ENCODE results near the gene TDP2. TPM values are rescaled to one million over a fixed set of nuclear protein-coding genes. Genes with fewer than 3 reads are reported as not detected.
"Not testable (repeated sequence)": the region's sequence is repeated elsewhere in the genome, so short reads cannot be mapped to it uniquely, and the experiment has no call there.

Gene TDP2
- total and polyA plus RNA-seq, 8 donors: 14.7 to 41.9 (median 18.8) TPM

DNA sequence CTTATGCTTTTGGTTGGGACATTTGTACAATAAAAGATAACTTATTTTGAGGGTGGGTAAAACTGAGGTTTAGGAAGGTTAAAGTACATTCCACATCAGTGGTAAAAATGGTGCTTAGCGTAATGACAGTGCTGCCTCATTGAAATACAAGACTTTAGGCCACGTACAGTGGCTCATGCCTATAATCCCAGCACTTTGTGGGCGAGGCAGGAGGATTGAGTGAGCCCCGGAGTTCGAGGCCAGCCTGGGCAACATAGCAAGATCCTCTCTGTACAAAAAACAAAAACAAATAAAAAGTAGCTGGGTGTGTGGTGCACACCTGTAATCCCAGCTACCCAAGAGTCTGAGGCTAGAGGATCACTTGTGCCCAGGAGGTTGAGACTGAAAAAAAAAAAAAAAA, 18.4 kb downstream of the TDP2 start:
- H3K36me3 ChIP-seq: peaks cover 0 to 5% (median 2%) of the 10 kb centered on the region in 3 donors
- DNase-seq (no peak), FAIRE-seq (no peak), ATAC-seq (no peak)
- no peaks in the 10 kb centered on the region for H3K27me3 ChIP-seq
- H3K9me3 ChIP-seq: no peaks in the 10 kb centered on the region
- H3K4me1 ChIP-seq: no peaks in the 10 kb centered on the region
- H3K27ac ChIP-seq: no peak overlapping the region
- WGBS, 2 donors: 86 to 94% methylated on average over 5 of the region's 5 CpGs
- H3K4me3 ChIP-seq: no peak overlapping the region
- TF ChIP-seq, protein P1, sequence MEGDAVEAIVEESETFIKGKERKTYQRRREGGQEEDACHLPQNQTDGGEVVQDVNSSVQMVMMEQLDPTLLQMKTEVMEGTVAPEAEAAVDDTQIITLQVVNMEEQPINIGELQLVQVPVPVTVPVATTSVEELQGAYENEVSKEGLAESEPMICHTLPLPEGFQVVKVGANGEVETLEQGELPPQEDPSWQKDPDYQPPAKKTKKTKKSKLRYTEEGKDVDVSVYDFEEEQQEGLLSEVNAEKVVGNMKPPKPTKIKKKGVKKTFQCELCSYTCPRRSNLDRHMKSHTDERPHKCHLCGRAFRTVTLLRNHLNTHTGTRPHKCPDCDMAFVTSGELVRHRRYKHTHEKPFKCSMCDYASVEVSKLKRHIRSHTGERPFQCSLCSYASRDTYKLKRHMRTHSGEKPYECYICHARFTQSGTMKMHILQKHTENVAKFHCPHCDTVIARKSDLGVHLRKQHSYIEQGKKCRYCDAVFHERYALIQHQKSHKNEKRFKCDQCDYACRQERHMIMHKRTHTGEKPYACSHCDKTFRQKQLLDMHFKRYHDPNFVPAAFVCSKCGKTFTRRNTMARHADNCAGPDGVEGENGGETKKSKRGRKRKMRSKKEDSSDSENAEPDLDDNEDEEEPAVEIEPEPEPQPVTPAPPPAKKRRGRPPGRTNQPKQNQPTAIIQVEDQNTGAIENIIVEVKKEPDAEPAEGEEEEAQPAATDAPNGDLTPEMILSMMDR (IDR thresholded peaks at IDR 0.05): no peak
- intact Hi-C loops (cut with DNase I): no loop called here

DNA sequence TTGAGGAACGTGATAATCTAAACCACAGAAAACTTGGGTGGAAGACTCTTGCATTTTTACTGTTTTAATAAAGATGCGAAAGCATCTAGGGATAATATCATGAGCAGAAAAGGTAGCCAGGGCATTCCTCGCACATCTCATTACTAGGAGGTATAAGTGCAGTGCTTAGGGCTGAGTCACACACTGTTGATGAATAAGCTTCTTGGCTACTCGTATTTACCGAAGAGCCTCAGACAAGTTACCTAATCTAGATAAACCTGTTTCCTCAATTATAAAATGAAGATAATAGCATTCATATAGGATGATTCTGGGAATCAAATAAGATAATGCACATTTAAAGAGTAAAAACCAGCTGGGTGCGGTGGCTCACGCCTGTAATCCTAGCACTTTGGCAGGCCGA, 19.9 kb downstream of the TDP2 start:
- no peak for DNase-seq
- H3K4me1 ChIP-seq: no peaks in the 10 kb centered on the region
- TF ChIP-seq, protein P1 (IDR thresholded peaks at IDR 0.05): no peak
- no peaks in the 10 kb centered on the region for H3K9me3 ChIP-seq
- no peak for ATAC-seq
- 77 to 84% methylated on average over 8 of the region's 8 CpGs for WGBS, 2 donors
- H3K27ac ChIP-seq: no peak overlapping the region
- H3K27me3 ChIP-seq: no peaks in the 10 kb centered on the region
- intact Hi-C loops (cut with DNase I): no loop called here
- FAIRE-seq: no peak
- peaks cover 0 to 1% (median 0%) of the 10 kb centered on the region in 3 donors for H3K36me3 ChIP-seq
- no peak overlapping the region for H3K4me3 ChIP-seq

GRCh38 chr6:24644377-24644776, 22.3 kb downstream of the TDP2 start:
- no peaks in the 10 kb centered on the region for H3K36me3 ChIP-seq
- TF ChIP-seq, protein P1 (IDR thresholded peaks at IDR 0.05): no peak
- H3K27me3 ChIP-seq: no peaks in the 10 kb centered on the region
- DNase-seq: no peak
- WGBS, 2 donors: 56 to 69% methylated on average over 4 of the region's 4 CpGs
- H3K27ac ChIP-seq: no peak overlapping the region
- H3K9me3 ChIP-seq: no peaks in the 10 kb centered on the region
- no peak for ATAC-seq
- H3K4me1 ChIP-seq: no peaks in the 10 kb centered on the region
- H3K4me3 ChIP-seq: no peak overlapping the region
- FAIRE-seq: no peak
- intact Hi-C loops (cut with DNase I): no loop called here

- Histone ChIP-seq H3K36me3 (no peaks in the 10 kb centered on the region), H3K4me1 (no peaks in the 10 kb centered on the region), H3K27ac (no peak overlapping the region), H3K27me3 (no peaks in the 10 kb centered on the region), H3K9me3 (no peaks in the 10 kb centered on the region), H3K4me3 (no peak overlapping the region)
- TF ChIP-seq, protein P1 (IDR thresholded peaks at IDR 0.05): no peak
- FAIRE-seq (no peak), DNase-seq (no peak), ATAC-seq (no peak)
- WGBS, 2 donors: 50 to 69% methylated on average over 7 of the region's 7 CpGs
- intact Hi-C loops (cut with DNase I): no loop called here
Observed at GRCh38 chr6:24643920-24644319, 22.8 kb downstream of the TDP2 start.

DNA sequence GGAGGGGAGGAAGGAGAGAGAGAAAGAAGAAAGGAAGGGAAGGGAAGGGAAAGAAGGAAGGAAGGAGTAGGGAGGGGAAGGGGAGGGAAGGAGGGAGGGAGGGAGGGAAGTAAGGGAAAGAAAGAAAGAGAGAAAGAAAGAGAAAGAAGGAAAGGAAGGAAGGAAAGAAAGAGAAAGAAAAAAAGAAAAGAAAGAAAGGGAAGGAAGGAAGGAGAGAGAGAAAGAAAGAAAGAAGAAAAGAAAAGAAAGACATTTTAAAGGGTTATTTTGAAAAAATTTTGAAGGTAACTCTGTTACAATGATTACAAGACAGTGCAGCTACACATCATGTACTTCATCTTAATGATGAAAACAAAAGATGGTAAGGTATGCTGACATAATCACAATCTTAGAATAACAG, 24.6 kb downstream of the TDP2 start:
- Histone ChIP-seq H3K4me3 (no peak overlapping the region), H3K36me3 (no peaks in the 10 kb centered on the region), H3K27ac (no peak overlapping the region), H3K27me3 (no peaks in the 10 kb centered on the region), H3K4me1 (no peaks in the 10 kb centered on the region), H3K9me3 (no peaks in the 10 kb centered on the region)
- intact Hi-C loops (cut with DNase I): no loop called here
- no peak for DNase-seq
- FAIRE-seq: no peak
- TF ChIP-seq, protein P1 (IDR thresholded peaks at IDR 0.05): no peak
- ATAC-seq: no peak

- FAIRE-seq; H3K27me3 ChIP-seq; H3K4me1 ChIP-seq; H3K9me3 ChIP-seq; H3K27ac ChIP-seq; intact Hi-C loops (cut with DNase I); H3K4me3 ChIP-seq; H3K36me3 ChIP-seq; DNase-seq; ATAC-seq: not testable (repeated sequence)
- WGBS, 2 donors: 75 to 81% methylated on average over 5 of the region's 5 CpGs
Observed at GRCh38 chr6:24640631-24641030, 26.1 kb downstream of the TDP2 start.

Data from pancreas (tissue), 10 donors.